ENCODE measurements around the gene KCNQ1. TPM values are rescaled to one million over a fixed set of nuclear protein-coding genes. Genes with fewer than 3 reads are reported as not detected.

Gene KCNQ1
- polyA plus RNA-seq, 1 of the 3 experiments (the other 2 are of a cell fraction): 0.05 TPM

- H4K20me1 ChIP-seq (ENCODE audit: insufficient read depth): no peaks in the 10 kb centered on the region
- no peak overlapping the region for H3K27ac ChIP-seq (ENCODE audit: low read depth in 2 of 2, low read length in 1 of 2)
- no peak overlapping the region for H2AFZ ChIP-seq (ENCODE audit: low read depth)
- no peak for DNase-seq
- H3K9ac ChIP-seq: no peak overlapping the region
- no peaks in the 10 kb centered on the region for H3K27me3 ChIP-seq (ENCODE audit: insufficient read depth)
- no peak overlapping the region for H3K4me2 ChIP-seq
- H3K4me1 ChIP-seq (ENCODE audit: control insufficient read depth in 1 of 2, insufficient read depth in 2 of 2, low read depth in 1 of 2, low read length in 1 of 2): no peaks in the 10 kb centered on the region
- no peaks in the 10 kb centered on the region for H3F3A ChIP-seq (replicated peaks; ENCODE audit: insufficient read depth)
- H3K9me2 ChIP-seq: no peaks in the 10 kb centered on the region
- H3K36me3 ChIP-seq (replicated peaks in 1 of 2; ENCODE audit: control insufficient read depth in 1 of 2, insufficient read depth in 2 of 2, low read length in 1 of 2): no peaks in the 10 kb centered on the region
- POLR2A ChIA-PET: no interaction called here
- CTCF ChIA-PET: interaction anchor here (1.1 to 2.9 kb wide), 4 partner anchors 12 to 457 kb away, joined by 4 to 32 read pairs (median 10); no protein-coding TSS in a partner anchor
- no peak for TF ChIP-seq TAF1 (IDR thresholded peaks at IDR 0.05; ENCODE audit: borderline replicate concordance, low read depth, low read length)
- TF ChIP-seq CTCF (IDR thresholded peaks at IDR 0.05): no peak
- no peak for TF ChIP-seq NRF1 (IDR thresholded peaks at IDR 0.05; ENCODE audit: low read depth, low read length)
- no peak for TF ChIP-seq TCF12 (IDR thresholded peaks at IDR 0.05)
- TF ChIP-seq MXI1 (IDR thresholded peaks at IDR 0.05; ENCODE audit: low read depth, low read length): no peak
- TF ChIP-seq ZBTB33 (IDR thresholded peaks at IDR 0.05; ENCODE audit: borderline replicate concordance, low read depth): no peak
- TF ChIP-seq RXRA (IDR thresholded peaks at IDR 0.05; ENCODE audit: borderline replicate concordance, low read depth): no peak
- no peak for TF ChIP-seq CHD2 (IDR thresholded peaks at IDR 0.05; ENCODE audit: low read length, partially characterized antibody)
- TF ChIP-seq GABPA (IDR thresholded peaks at IDR 0.05; ENCODE audit: low read depth): no peak
- no peak for TF ChIP-seq EP300 (IDR thresholded peaks at IDR 0.05; ENCODE audit: borderline replicate concordance in 1 of 2, low read depth in 1 of 2, low read length in 1 of 2)
- no peak for TF ChIP-seq FOXM1 (IDR thresholded peaks at IDR 0.05; ENCODE audit: low read depth)
- no peak for TF ChIP-seq TEAD4 (IDR thresholded peaks at IDR 0.05; ENCODE audit: borderline replicate concordance, insufficient read depth)
- no peak for TF ChIP-seq USF2 (IDR thresholded peaks at IDR 0.05; ENCODE audit: borderline replicate concordance, low read depth, low read length)
- H3K4me3 ChIP-seq (ENCODE audit: low read depth in 2 of 2, low read length in 1 of 2): no peak overlapping the region
- 0% methylated on average over 2 of the region's 15 CpGs for WGBS (ENCODE audit: low lambda C conversion rate)
- no peaks in the 10 kb centered on the region for H3K9me3 ChIP-seq
- no peaks in the 10 kb centered on the region for H3K79me2 ChIP-seq (ENCODE audit: insufficient read depth)
These were observed 12.6 kb upstream of the KCNQ1 start for GRCh38 chr11:2432171-2432621.

All from SK-N-SH (cell line).